GM21528 (cell line): ENCODE results near the gene TIMM29.

Source experiments
- ATAC-seq: cut with Tn5 transposase; IDR thresholded peaks from one replicate; pipeline ENCODE4 v1.9.1; 2021; ENCODE audit warnings: mild to moderate bottlenecking, moderate library complexity; ENCODE audit not compliant: unreplicated experiment, low FRiP score

TIMM29 gene

GRCh38 chr19:10976131-10976892, 47.7 kb downstream of the TIMM29 start:
- ATAC-seq, result no peak

DNA sequence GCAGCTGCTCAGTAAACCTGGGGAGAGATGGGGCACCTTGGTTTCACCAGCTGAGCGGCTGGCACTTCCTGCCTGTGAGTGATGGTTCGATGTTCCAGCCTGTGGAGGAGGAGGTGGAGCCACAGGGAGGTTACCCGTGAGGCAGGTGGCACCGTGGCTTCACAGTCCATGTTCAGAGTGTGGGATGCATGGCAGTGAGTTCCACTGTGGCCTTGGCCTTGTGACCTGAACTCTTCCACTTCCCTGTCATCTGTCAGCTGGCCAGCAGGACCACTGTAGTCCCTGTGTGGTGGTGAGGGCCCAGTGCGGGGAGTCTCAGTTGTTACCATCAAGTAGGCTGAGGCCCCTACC, 49.1 kb downstream of the TIMM29 start:
- no peak for ATAC-seq
